Hepatocyte (in vitro differentiated cells): ENCODE data around the gene SLC35E3. TPM values are rescaled to one million over a fixed set of nuclear protein-coding genes. Genes with fewer than 3 reads are reported as not detected.
A peak's percentile ranks its signal among the peaks of the same experiment; 100 is the strongest.
"Not testable (repeated sequence)": the region's sequence is repeated elsewhere in the genome, so short reads cannot be mapped to it uniquely, and the experiment has no call there.

Source experiments
- DNase-seq: peaks from one replicate; pipeline ENCODE4 v3.0.0-alpha.2; 2016; ENCODE audit warnings: low spot score
- H2AFZ ChIP-seq: fragments of 200-600 bp; sonication (generic); 2 replicates; pipeline ENCODE4 v1.6.0; 2016; ENCODE audit warnings: antibody characterized with exemption, mild to moderate bottlenecking
- H3K27ac ChIP-seq: fragments of 200-600 bp; sonication (generic); 2 replicates; pipeline ENCODE4 v1.5.1; 2016; ENCODE audit warnings: mild to moderate bottlenecking
- H3K27me3 ChIP-seq: fragments of 200-600 bp; sonication (generic); 2 replicates; pipeline ENCODE4 v1.6.1; 2016
- H3K36me3 ChIP-seq: fragments of 200-600 bp; sonication (generic); replicated peaks from 2 replicates; pipeline ENCODE4 v1.5.1; 2016; ENCODE audit warnings: low read depth; ENCODE audit not compliant: insufficient read depth
- H3K4me1 ChIP-seq: fragments of 200-600 bp; sonication (generic); 2 replicates; pipeline ENCODE4 v1.5.1; 2016; ENCODE audit warnings: mild to moderate bottlenecking, moderate library complexity; ENCODE audit not compliant: insufficient read depth
- H3K4me2 ChIP-seq: fragments of 200-600 bp; sonication (generic); 2 replicates; pipeline ENCODE4 v1.6.0; 2016
- H3K4me3 ChIP-seq: fragments of 200-600 bp; sonication (generic); 2 replicates; pipeline ENCODE4 v1.5.1; 2016; ENCODE audit warnings: mild to moderate bottlenecking
- H3K79me2 ChIP-seq: fragments of 200-600 bp; sonication (generic); 2 replicates; pipeline ENCODE4 v1.6.0; 2017; ENCODE audit warnings: mild to moderate bottlenecking
- H3K9me2 ChIP-seq: fragments of 200-600 bp; sonication (generic); replicated peaks from 2 replicates; pipeline ENCODE4 v1.6.0; 2017; ENCODE audit warnings: mild to moderate bottlenecking; ENCODE audit not compliant: insufficient read depth
- H3K9me3 ChIP-seq: fragments of 200-600 bp; sonication (generic); 2 replicates; pipeline ENCODE4 v1.5.1; 2016; ENCODE audit warnings: low read depth, mild to moderate bottlenecking
- H4K20me1 ChIP-seq: fragments of 200-600 bp; sonication (generic); 2 replicates; pipeline ENCODE4 v1.6.0; 2016; ENCODE audit warnings: mild to moderate bottlenecking; ENCODE audit not compliant: insufficient read depth, poor library complexity, severe bottlenecking
- CTCF ChIP-seq: fragments of 200-600 bp; sonication (generic); IDR thresholded peaks from 2 replicates; pipeline ENCODE4 v1.5.1; 2016; ENCODE audit warnings: antibody characterized with exemption, mild to moderate bottlenecking; ENCODE audit not compliant: poor library complexity
- EZH2 ChIP-seq: fragments of 200-600 bp; sonication (generic); IDR thresholded peaks from 2 replicates; pipeline ENCODE4 v1.6.1; 2016; ENCODE audit warnings: antibody characterized with exemption, mild to moderate bottlenecking, borderline replicate concordance
- EZH2phosphoT487 ChIP-seq: fragments of 200-600 bp; sonication (generic); IDR thresholded peaks from one replicate; pipeline ENCODE4 v1.6.1; 2018; ENCODE audit warnings: antibody characterized with exemption, mild to moderate bottlenecking, low read depth, moderate library complexity; ENCODE audit not compliant: unreplicated experiment, severe bottlenecking
- WGBS: methylation state at CpG from one replicate; pipeline ENCODE4 v1.1.6; 2016; ENCODE audit warnings: low lambda C conversion rate; ENCODE audit errors: missing lambda C conversion rate; 5-methylcytosine and 5-hydroxymethylcytosine counted together
- polyA plus RNA-seq: library from polyadenylated mRNA; unstranded; fragments of >200 nt; fragmentation: Nextera tagmentation; extraction: Ambion mirVana; gene quantifications from 2 replicates; pipeline ENCODE4 v1.2.1, GENCODE V29; 2016
- total RNA-seq: library from RNA; depleted of rRNA; stranded (reverse); fragments of >200 nt; gene quantifications from 2 replicates; pipeline ENCODE4 v1.2.3, GENCODE V29; 2014

SLC35E3 gene
- total and polyA plus RNA-seq, 2 experiments from 2014 or later: 3.5 to 11.7 TPM

GRCh38 chr12:68804657-68805591 is 58.9 kb downstream of the SLC35E3 start:
- Histone ChIP-seq H3K36me3 (no peaks in the 10 kb centered on the region), H3K4me2 (no peak overlapping the region)
- peak; percentile 30 for DNase-seq

GRCh38 chr12:68805592-68806120 is 59.7 kb downstream of the SLC35E3 start:
- Histone ChIP-seq H3K9me2 (no peaks in the 10 kb centered on the region), H3K9me3 (no peaks in the 10 kb centered on the region), H3K79me2 (peaks cover 16% of the 10 kb centered on the region), H3K27me3 (no peaks in the 10 kb centered on the region), H3K27ac (no peak overlapping the region), H3K36me3 (no peaks in the 10 kb centered on the region), H3K4me3 (no peak overlapping the region), H2AFZ (no peak overlapping the region), H3K4me1 (peaks cover 4% of the 10 kb centered on the region), H4K20me1 (no peaks in the 10 kb centered on the region), H3K4me2 (no peak overlapping the region)
- no peak for DNase-seq
- TF ChIP-seq CTCF (no peak), EZH2 (no peak), EZH2phosphoT487 (no peak)
- 75% methylated on average over 7 of the region's 7 CpGs for WGBS

More at GRCh38 chr12:68804657-68805591, 58.9 kb downstream of the SLC35E3 start:
- Histone ChIP-seq H3K79me2 (peaks cover 9% of the 10 kb centered on the region), H3K4me3 (no peak overlapping the region), H3K27ac (no peak overlapping the region), H3K9me2 (no peaks in the 10 kb centered on the region), H3K9me3 (no peaks in the 10 kb centered on the region), H4K20me1 (no peaks in the 10 kb centered on the region), H3K27me3 (no peaks in the 10 kb centered on the region), H3K4me1 (peaks cover 4% of the 10 kb centered on the region), H2AFZ (no peak overlapping the region)
- WGBS: 91% methylated on average over 32 of the region's 32 CpGs
- TF ChIP-seq EZH2phosphoT487: no peak
- no peak for TF ChIP-seq EZH2
- TF ChIP-seq CTCF: no peak

GRCh38 chr12:68806488-68807237 is 60.7 kb downstream of the SLC35E3 start:
- TF ChIP-seq EZH2: no peak
- TF ChIP-seq CTCF: no peak
- no peak for TF ChIP-seq EZH2phosphoT487
- Histone ChIP-seq H3K36me3 (no peaks in the 10 kb centered on the region), H3K4me1 (peaks cover 4% of the 10 kb centered on the region), H3K27ac (peak overlapping the region; percentile 100), H3K27me3 (no peaks in the 10 kb centered on the region), H3K9me3 (no peaks in the 10 kb centered on the region), H2AFZ (peak overlapping the region; percentile 57), H3K4me2 (peak overlapping the region; percentile 79), H3K79me2 (peaks cover 26% of the 10 kb centered on the region), H3K9me2 (no peaks in the 10 kb centered on the region), H3K4me3 (peak overlapping the region; percentile 26), H4K20me1 (no peaks in the 10 kb centered on the region)
- 91% methylated on average over 18 of the region's 18 CpGs for WGBS
- no peak for DNase-seq

- DNase-seq, H3K4me1 ChIP-seq, H3K36me3 ChIP-seq, H4K20me1 ChIP-seq, H3K9me3 ChIP-seq, H3K27me3 ChIP-seq, H3K9me2 ChIP-seq: not testable (repeated sequence)
- Histone ChIP-seq H2AFZ (peak overlapping the region; percentile 57), H3K4me2 (peak overlapping the region; percentile 79), H3K27ac (peak overlapping the region; percentile 100), H3K4me3 (peak overlapping the region; percentile 26), H3K79me2 (peaks cover 32% of the 10 kb centered on the region)
- WGBS: 26% methylated on average over 10 of the region's 10 CpGs
Measured at GRCh38 chr12:68807274-68807575, 61.2 kb downstream of the SLC35E3 start.
